HT1080 (cell line): ENCODE measurements around the gene LILRA6. TPM values are rescaled to one million over a fixed set of nuclear protein-coding genes. Genes with fewer than 3 reads are reported as not detected.
"Not testable (repeated sequence)": the region's sequence is repeated elsewhere in the genome, so short reads cannot be mapped to it uniquely, and the experiment has no call there.

Experiments
- DNase-seq: peaks from one replicate; pipeline ENCODE4 v3.0.0-alpha.2; 2015; ENCODE audit warnings: low read depth
- total RNA-seq: library from RNA; depleted of rRNA; stranded (reverse); fragments of >200 nt; shearing (Covaris generic); gene quantifications from 2 replicates; pipeline ENCODE4 v1.2.3, GENCODE V29; 2014

The LILRA6 gene
- total RNA-seq, 1 experiment from 2014 or later, result not detected

GRCh38 chr19:54266133-54266532 is 23.5 kb upstream of the LILRA6 start:
- peak; percentile 53 for DNase-seq

- DNase-seq, result no peak
These were observed 19.9 kb upstream of the LILRA6 start for GRCh38 chr19:54262470-54262869.

DNA sequence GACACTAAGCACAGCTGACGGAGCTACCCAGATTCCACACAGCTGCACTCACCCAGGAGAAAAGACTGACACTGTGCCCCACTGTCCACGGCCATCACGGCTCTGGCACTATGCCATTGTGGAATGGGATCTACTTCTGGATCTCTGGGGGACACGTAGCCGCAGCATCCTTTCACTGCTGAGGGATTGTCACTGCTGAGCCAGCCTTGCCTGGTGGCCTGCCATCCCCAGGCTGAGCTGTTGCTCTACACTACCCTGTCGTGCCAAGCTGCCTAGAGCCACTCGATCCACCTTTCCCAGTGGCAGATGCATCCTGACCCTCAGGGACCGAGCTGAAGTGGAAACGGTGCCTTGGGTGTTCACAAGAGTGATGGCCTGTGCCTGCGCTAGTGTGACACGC is 19.5 kb upstream of the LILRA6 start:
- no peak for DNase-seq

DNA sequence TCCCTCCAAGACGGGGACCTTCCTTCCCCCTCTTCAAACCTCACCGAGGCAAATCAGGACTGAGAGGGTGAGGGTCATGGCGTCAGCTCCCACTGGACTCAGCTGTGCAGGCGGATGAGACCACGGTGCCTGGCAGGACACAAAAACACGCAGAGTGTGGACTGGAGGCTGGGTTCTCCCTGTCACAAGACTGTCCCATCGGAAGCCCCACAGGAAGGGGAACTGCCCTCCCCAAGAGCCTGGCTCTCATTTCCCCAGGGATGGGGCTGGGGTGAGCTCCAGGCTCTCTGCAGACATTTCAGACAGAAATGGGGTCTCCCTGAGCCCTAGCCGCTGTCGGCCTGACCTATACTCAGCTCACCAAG is 14.5 kb upstream of the LILRA6 start, which contains the start of gene LILRB5:
Gene LILRB5 (minus strand): TSS at position 158 of the 365 bp plus-strand sequence. CDS start 80 bp downstream, at position 78.
- no peak for DNase-seq

DNA sequence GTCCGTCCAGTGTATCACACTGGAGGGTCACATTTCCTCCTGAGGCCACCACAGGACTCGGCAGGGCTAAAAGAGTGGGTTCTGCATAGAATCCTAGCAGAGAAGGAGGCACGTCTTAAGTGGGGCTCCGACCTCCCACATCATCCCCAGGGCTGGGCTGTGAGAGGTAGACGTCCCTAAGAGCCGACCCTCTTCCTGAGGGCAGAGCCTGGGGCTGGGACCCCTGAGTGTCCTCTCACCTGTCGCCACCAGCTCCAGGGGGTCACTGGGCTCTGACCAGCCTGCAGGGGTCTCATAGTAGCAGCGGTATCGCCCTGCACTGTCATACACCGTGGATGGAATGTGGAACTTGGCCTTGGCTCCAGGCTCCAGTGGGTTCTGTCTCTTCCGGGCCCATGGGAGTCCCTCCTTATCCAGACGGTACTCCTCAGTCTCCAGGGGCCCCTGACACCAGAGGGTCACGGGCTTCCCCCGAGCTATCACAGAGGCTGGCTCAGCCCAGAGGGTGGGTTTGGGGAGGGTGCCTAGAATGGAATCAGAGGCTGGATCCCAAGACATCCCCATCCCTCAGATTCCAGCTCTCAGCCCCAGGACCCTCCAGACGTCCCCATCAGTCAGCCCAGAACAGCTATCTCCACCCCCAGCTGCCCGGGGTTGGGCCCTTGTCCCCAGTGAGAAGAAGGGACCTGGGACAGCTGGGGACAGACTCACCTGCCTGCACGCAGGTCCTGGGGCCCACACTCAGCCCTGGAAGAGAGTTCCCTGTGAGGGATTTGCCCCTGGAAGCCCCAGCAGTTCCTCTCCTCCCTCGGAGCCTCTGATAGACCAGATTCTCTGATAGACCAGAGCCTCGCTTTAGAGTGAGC is 13.9 kb upstream of the LILRA6 start:
- DNase-seq, result no peak

DNA sequence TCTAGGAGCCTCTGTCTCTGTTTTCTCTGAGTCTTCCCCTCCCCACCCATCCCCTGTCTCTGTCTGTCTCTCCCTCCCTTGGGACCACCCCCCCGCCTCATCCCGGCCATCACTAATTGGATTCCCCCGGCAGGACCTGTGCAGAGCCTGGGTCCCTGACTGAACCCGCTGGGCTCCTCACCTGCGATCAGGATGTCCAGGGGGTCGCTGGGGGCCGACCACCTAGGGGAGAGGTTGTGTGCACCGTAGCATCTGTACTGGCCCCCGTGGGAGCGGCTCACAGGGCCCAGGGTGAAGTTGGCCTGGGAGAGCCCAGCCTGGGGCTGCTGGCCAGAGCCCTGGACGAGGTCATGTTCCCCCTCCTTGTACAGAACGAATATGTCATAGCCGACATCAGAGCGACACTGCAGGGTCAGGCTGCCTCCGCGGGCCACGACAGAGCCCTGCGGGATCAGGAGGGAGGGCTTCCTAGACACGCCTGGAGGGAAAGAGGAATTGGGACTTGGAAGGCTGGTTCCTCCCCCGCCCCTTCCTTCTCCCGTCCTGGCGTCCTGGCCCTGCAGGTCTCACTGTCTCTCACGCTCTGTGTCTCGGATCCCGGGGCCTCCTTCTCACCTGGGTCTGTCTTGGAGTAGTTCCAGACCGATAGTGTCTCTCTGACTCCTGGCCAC is 12.7 kb upstream of the LILRA6 start:
- DNase-seq, result no peak

DNA sequence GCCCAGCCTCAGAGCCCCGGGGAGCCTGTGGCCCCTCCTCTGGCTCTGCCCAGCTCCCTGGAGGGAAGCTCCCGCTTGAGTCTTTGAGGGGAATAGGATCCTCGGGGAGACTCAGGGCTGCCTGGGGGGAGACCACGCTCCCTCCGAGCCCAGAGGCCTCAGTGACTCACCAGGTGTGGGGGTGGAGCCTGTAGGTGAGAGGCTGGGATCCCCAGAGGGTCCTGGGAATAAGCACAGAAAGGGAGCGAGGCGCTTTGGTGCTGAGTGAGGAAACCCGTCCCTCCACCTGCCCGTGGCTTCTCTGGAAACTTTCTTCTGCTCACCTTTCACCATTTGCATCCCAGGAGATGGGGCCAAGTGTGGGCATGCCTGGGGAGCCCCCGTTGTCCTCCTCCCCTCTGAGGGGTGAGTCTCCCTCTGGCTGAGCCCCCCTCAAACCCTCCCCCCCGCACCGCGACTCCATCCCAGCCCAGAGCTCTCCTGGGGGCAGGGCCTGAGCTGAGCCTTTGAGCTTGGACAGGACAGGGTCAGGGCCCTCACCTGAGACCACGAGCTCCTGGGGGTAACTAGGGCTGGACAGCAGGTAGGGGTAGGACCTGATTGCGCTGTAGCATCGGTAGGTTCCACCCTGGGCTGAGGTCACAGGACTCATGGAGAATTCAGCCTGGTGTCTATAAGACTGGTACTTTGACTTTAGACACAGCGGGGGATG is 11.8 kb upstream of the LILRA6 start:
- no peak for DNase-seq

- no peak for DNase-seq
These were observed 11.0 kb upstream of the LILRA6 start for GRCh38 chr19:54253331-54254194.

DNA sequence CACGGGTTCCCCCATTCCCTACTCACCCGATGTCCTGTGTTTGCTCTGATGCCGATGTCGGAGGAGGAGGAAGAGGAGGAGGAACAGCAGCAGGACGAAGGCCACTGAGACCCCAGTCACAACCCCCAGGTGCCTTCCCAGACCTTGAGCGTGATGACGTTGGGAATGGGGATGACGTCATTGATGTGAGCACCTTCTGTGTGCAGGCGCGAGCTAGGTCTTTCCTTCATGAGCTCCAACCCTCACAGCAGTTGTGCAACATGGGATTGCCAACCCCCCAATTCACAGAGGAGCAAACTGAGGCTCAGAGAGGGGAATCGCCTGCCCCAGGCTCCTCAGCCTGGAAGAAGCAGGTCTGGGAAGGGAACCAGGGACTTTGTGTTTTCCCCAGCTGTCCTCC is 10.3 kb upstream of the LILRA6 start:
- DNase-seq, result no peak

DNA sequence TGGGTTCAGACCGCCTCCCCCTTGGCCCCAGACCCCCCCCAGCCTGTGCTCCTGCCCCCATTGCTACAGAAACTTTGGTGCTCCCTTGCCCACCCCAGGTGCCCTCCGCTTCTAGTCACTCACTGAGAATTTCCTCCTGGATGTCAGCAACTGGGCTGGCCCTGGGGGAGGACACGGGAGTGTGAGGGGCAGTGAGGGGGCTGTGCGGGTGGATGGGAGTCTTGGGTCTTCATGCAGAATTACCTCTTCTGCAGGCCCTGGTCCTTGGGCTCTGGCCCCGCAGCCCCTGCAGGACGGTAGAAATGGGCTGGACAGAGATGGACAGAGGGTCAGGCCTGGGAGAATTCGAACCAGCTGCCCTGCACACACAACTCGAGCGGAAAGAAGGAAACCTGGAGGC is 9.7 kb upstream of the LILRA6 start:
- no peak for DNase-seq

- peak; percentile 64 for DNase-seq
These were observed 5.5 kb upstream of the LILRA6 start for GRCh38 chr19:54248016-54248601.

DNA sequence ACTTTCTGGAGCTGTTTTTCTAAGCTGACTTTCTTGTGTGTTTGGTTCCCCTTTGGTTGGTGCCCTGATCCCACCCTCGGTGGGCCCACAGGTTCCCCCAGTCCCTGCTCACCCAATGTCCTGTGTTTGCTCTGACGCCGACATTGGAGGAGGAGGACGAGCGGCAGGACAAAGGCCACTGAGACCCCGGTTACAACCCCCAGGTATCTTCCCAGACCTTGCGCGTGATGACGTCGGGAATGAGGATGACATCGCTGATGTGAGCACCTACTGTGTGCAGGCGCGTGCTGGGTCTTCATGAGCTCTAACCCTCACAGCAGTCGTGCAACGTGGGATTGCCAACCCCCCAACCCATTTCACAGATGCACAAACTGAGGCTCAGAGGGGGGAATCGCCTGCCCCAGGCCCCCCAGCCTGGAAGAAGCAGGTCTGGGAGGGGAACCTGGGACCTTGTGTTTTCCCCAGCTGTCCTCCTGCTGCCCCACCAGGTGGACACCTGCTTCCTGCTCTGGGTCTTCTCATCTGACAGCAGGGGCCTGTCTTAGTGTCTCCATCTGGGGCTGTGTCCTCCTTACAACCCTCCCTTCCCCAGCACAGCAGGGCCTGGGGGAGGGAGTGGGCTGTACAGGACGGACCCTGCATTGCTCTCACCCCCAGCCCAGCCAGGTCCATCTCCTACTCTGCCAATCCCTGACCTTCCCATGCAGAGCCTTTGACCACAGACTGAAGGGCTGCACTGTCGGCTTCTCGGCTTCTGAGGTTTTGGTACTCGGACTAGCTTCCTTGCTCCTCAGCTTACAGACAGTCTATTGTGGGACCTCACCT is 4.7 kb upstream of the LILRA6 start:
- DNase-seq, result no peak

DNA sequence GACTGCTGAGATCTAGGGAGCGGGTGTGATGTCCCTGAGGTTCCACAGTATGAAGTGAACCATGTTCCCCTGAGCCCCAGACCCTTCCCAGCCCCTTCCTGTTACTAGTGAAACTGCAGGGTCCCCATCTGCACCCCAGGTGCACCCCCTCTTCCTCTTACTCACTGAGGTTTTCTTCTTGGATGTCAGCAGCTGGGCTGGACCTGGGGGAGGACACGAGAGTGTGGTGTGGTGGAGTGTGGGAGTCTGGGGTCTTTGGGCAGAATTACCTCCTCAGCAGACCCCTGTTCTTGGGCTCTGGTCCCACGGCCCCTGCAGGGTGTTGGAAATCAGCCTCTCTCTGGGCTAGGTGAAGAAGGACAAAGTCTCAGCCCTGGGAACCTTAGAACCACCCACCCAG is 3.3 kb upstream of the LILRA6 start:
- no peak for DNase-seq

- not testable (repeated sequence) for DNase-seq
These were observed 1.2 kb upstream of the LILRA6 start for GRCh38 chr19:54243809-54244208.

DNA sequence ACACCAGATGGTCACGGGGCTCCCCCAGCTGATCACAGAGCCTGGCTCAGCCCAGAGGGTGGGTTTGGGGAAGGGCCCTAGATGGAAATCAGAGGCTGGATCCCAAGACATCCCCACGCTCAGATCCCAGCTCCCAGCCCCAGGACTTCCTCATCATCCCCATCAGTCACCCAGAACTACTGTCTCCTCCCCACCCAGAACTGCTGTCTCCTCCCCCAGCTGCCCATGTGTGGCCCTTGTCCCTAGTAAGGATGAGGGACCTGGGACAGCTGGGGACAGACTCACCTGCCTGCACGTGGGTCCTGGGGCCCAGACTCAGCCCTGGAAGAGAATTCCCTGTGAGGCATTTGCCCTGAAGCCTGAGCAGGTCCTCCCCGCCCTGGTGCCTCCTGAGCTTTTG is 356 bp downstream of the LILRA6 start:
- not testable (repeated sequence) for DNase-seq

DNA sequence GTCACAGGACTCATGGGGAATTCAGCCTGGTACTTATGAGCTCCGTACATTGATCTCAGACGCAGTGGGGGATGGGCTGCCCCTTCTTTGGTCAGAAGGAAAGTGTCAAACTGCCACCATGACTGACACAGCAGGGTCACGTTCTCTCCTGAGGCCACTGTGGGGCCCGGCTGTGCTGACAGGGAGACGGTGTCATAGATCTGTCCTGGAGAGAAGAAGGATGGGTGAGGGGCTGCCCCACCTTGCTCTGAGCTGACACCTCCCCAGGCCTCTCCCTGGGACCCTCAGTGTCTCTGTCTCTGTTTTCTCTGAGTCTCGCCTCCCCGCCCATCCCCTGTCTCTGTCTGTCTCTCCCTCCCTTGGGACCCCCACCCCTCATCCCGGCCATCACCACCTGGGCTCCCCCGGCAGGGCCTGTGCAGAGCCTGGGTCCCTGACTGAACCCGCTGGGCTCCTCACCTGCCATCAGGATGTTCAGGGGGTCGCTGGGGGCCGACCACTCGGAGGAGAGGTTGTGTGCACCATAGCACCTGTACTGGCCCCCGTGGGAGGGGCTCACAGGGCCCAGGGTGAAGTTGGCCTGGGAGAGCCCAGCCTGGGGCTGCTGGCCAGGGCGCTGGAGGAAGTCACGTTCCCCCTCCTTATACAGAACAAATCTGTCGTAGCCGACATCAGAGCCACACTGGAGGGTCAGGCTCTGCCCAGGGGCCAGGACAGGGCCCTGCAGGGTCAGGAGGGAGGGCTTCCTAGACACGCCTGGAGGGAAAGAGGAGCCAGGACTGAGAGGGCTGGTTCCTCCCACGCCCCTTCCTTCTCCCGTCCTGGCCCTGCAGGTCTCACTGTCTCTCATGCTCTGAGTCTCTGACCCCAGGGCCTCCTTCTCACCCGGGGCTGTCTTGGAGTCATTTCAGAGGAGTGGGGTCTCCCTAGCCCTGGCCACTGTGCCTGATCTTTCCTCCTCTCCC is 1.9 kb downstream of the LILRA6 start:
- not testable (repeated sequence) for DNase-seq

DNA sequence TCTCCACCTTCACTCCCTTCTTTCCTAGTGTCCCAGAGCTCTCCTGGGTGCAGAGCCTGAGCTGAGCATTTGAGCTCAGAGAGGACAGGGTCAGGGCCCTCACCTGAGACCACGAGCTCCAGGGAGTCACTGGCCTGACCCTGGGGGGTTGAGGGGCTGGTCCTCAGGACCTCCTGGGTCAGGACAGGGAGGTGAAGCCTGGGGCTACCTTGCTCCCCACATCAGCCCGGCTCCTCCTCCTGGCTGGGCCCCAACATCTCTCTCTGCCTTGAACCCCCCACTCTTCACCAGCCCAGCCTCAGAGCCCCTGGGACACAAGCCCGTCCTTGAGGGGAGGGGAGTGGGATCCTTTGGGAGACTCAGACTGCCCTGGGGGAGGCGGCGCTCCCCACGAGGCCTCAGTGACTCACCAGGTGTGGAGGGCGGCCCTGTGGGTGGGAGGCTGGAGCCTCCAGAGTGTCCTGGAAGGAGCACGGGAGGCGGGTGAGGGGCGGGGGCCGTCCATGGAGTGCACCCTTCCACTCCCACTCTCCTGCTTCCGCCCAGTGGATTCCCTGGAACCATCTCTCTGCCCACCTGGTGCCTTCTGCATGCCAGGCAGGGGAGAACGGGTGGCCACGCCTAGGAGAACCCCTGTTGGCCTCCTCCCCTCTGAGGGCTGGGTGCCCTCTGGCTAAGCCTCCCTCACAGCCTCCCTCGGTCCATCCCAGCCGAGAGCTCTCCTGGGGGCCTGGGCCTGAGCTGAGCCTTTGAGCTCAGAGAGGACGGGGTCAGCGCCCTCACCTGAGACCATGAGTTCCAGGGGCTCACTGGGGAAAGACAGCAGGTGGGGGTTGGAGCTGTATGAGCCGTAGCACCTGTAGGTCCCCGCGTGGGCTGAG is 2.9 kb downstream of the LILRA6 start:
- not testable (repeated sequence) for DNase-seq

GRCh38 chr19:54233941-54234340 is 8.6 kb downstream of the LILRA6 start:
- DNase-seq, result no peak
